Activated CD4-positive, alpha-beta T cell treated with anti-CD3 and anti-CD28 coated beads, Interleukin-2, amount 50 U/mL, for 1 hour (primary cell): ENCODE data around the gene PRKD2.
"Not testable (repeated sequence)": the region's sequence is repeated elsewhere in the genome, so short reads cannot be mapped to it uniquely, and the experiment has no call there.

ENCODE experiments used
- DNase-seq: peaks from one replicate; pipeline ENCODE4 v3.0.0-alpha.2; 2020

The PRKD2 gene

DNA sequence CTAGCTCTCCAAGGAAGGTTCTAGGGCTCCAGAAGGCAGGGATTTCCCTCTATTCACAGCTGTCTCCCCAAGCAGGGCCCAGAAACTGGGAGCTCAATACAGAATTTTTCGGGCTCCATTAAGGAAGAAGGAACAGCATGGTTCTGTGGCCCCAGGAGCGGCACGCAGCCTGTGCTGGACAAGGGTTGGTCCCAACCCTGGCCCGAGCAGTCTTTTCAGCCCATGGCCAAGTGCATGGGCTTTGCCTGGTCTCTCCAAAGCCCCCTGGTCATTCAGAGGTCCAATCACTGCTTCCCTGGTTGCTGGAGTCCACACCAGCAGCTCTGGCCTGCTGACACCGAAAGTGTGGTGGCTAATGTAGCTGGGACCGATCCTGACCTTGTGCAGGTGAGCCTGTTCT, 6.6 kb upstream of the PRKD2 start:
- DNase-seq = no peak

DNA sequence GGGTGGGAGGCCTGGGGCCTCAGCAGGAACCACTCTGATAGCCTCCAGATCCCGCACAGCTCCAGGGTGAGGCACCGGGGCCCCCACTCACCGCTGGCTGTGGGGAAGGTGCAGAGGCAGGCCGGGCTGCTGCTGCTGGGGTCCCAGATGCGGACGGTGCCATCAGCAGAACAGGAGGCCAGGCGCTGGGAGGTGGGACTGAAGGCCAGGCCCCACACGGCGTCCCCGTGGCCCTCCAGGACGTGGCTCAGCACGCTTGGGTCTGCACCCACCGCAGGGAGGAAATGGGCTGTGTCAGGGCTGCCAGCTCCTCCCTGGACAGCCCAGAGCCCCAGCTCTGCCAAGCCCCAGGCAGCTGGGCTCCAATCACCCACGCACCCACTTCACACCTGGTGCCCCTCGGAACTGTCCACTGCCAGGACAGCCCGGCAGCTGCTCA, 6.1 kb upstream of the PRKD2 start:
- no peak for DNase-seq

DNA sequence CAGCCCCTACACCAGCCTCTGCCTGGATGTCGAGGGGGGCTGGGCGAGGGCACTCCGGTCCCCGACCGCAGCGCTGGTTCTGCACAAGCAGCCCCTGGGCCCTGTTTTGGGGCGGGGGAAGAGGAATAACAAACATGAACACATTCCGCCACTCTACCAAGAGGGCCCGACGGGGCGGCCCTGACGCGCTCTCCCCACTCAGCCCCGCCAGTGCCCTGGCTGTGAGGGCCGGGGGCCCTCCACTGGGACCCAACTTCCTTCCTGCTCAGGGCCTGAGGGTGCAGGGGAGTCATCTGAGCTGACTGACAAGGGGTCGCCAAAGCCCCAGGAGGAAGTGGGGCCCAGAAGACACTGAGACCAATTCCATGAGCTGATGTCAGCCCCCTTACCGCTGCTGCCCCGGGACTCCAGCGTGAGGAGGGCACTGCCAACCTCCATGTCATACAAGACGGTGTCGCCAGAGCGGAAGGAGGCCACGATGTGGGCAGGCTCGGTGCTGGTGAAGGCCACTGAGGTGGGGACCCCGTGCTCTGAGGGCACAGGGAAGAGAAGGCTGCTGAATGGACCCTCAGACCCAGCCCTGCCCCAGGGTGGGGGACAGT, 5.6 kb upstream of the PRKD2 start:
- no peak for DNase-seq

DNA sequence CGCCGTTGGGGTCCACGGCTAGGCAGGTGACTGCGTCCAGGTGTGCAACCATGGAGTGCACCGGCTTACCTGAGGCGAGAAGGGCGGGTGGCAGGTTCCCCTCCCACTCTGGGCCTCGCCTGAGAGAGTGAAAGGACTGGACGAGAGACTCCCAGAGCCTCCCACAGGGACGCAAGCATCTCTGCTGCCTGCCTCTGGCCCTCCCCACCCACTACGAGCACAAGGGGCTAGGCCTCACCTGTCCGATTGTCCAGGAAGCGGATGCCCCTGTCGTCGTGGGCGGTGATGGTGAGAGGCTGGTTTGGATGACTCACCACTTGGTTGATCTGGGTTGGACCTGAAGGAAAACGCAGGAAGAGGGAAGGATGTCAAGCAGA, 5.1 kb upstream of the PRKD2 start:
- no peak for DNase-seq

DNA sequence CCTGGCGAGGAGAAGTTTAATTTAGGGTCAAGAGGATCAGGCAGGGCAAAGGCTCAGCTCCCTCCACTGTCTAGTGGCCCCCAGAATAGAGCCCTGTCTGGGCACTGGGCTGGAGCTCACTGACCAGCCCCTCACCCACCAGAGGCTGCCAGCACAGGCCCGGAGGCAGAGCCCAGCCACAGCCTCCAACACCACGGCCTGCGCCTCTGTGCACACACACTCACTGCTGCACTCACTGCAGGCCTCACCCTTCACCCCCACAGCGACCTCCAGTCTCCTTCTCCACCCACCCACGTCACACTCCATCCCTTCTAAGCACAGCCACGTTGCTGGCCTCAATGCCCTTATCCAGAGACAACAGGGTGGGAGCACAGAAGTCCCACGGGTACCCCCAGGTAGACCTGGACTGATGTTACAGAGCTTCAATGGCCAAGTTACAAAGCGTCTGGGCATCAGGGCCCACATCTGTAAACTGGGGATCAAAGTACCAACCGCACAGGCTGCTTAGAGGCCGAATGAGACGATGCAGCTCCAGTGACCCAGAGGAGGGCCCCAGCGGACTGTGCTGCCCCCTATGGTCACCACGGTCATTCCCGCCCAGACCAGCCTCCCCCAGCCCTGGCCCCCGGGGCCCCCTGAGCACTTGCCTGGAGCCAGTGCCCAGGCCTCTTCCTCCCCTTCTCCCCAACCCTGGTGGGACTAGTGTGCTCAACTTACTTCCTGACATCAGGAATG, 4.5 kb upstream of the PRKD2 start:
- DNase-seq = no peak

DNA sequence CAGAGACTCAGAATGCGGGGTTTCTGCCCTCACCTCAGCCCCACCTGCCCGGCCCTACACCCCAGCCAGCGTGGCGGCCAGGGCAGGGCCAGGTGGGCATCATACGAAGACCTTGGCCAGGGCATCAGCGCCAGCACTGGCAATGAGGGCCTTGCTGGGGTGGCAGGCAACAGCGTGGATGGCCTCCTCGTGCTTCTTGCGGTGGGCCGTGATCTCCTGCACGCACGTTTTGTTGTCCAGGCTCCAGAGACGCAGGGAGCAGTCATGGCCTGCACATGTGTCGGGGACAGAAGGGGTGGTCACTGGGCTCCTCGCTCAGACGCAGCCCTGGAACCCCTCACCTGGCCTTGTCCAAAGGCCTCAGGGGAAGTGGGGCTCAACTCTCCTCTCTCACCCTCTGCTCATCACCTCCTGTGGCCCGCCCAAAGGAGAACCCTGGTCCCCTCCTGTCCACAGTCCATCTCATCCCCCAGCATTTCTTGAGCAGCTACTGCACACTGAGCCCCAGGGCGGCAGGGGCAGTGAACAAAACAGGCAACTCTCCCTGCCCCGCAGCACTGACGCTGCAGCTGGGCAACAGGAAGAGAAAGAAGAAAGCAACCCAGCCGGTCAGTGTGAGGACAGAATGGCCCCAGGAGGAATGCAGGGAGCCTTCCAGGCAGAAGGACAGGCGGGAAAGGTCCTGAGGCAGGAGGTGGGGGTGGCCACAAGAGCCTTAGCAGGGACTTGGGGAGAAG, 3.8 kb upstream of the PRKD2 start:
- DNase-seq = no peak

DNA sequence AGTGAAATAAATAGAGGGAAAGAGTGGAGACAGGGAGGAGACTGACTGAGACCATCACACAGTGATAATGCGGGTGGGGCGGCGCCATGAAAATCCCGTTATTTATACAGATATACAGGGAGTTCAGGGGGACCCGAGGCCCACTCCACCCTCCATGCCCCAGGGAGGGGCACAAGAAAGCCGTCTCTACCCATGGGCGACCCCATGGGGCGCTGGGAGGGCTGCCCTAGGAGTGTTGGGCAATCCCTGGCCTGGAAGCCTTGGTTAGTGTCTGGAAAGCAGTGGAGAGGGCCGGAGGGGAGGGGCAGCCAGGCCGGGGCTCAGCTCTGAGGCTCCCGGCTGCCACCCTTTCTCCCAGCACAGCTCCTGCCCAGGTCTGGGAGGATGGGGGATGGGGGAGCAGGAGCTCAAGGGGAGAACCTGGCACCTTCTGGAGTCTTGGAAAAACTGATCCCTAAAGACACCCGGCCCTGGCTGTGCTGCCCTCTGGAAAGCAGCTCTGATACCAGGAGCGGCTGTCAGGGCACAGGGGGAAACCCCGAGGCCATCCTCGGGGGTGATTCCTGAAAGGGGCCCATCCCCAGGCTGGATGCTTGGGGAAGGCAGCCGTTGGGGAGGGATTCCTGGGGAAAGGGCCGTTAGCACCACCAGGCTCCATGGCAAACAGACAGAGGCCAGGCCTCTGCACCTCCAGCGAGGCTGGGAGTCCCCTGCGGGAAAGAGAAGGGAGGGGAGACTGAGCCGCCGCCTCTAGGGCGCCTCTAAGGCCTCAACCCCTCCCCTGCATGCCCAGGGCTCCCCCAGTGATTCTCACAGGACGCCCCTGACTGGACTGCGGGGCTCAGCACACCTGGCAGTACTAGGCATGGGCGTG, 3.0 kb upstream of the PRKD2 start:
- DNase-seq = no peak

DNA sequence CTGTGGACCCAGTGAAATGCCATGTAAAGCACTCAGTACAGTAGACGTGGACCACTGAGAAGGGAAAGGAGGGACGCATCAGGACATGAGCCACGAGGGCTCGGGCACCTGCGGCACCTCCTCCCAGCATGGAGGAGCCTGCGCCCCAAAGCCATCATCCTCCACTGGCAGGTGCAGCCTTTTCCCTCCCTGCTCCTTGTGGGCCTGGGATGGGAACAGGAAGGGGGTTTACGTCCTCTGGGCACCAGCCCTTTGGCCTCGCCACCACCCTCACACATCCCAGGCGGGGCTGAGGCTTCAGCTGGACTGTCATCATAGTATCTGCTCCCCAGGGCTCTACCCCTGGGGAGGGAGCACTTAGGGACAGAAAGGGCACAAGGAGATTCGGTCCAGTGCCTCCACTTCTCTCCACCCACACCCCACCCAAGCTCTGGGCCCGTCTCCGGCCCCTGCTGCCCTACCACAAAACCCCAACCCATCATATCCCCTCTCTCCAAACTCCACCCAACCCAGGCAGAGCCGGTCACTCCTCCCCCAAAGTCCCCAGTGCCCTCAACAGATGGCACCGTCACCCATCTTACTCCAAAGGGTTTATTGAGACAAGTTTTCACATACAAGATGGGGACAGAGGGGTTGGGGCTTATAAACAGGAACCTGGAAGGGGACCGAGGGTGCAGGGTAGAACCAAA, 2.2 kb upstream of the PRKD2 start:
- no peak for DNase-seq

DNA sequence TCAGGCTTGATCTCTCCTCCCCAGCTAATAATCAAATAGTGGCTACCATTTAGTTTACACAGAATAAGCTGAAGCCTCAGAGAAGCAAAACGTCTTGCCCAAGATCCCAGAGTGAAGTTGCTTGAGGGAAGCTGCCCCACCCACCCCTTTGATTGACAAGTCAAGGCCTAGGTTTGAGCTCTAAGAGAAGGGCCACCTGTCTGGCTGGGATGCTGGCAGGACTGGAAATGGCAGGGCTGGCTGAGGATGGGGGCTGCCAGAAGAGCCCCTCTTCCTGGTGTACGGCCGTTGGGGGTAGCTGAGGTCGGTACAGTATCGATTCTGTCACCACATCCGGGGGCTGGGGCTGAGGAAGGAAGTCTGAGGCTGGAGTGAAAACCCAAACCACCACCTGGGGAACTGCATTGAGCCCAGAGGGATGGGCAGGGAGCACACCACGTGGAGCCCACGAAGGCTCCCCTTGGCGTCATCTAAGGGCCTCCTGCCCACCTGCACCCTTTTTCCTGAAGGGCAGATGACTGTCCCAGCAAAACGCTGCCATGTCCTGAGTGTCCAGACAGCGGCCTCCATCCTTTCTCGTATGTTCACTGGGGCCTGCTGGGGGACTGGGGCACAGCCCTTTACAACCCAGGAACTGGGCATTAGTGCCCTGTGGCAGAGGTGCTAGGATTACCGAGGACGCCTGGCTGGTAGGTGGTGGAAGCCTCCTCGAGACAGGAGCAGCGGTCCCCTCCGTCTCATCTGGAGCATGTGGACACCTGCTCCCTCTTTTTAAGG, 1.4 kb upstream of the PRKD2 start:
- DNase-seq = peak; percentile 48

DNA sequence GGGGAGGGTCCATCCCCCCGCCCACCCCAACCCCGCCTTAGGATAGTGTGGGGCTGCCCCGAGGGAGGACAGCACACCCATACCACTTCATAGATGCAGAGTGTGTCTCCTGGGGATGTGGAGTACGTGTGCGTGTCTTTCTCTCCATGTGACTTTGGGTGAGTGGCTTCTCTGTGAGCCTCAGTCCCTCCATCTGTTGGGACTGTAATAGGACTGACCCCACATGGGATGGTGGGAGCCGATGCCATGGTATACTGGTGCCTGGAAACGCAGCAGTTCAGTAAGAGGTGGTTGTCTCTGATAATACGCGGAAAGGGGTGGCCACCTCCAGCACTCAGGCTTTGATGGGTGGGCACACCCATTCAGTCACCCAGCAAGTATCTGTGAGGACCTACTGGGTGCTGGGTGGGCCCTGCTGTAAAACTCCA, 816 bp upstream of the PRKD2 start:
- no peak for DNase-seq

DNA sequence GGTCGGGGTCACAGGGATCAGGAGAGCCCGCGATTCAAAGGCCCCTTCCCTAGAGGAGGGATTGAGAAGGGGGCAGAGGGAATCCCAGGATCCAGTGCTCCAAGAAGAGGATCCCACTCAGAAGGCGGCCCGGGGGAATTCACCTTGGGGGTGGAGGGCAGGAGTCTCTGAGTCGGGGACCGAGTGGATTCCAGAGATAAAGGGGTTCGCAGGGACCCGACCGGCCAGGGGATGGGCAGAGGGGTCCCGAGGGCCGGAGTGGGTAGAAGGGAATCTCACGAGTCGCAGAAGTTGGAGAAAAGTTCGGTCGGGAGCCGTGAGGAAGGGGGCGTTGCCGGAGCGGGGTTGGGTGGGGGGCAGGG, 261 bp downstream of the PRKD2 start:
- DNase-seq = no peak

DNA sequence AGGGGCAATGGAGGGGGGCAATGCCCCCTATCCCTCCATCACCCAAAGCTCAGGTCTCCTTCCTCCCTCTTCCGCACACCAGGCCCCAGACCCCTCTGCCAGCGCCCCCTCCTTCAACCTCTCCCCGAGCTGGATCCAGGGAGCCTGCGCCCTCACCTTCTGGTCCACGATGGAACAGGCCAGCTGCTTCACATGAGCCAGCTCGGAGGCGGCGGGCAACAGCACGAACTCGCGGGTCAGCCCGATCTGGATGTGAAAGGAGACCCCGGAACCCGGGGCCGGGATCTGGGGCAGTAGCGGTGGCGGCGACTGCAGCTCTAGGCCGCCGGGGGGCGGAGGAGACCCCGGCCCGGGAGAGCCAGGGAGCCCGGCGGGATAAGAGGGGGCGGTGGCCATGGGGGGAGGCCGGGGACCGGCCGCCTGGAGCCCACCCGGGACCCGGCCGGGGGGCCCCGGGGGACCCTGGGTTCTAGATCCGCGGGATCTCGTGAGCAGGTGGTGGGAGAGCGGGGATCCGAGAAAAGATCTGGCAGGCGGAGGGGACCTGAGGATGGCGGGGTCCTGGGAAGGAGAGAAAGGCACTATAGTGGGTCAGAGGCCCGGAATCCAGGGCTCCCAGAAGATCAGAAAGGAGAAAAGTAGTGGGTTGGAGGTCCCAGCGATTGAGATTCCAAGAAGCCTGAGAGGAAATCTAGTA, 791 bp downstream of the PRKD2 start:
- DNase-seq = no peak

DNA sequence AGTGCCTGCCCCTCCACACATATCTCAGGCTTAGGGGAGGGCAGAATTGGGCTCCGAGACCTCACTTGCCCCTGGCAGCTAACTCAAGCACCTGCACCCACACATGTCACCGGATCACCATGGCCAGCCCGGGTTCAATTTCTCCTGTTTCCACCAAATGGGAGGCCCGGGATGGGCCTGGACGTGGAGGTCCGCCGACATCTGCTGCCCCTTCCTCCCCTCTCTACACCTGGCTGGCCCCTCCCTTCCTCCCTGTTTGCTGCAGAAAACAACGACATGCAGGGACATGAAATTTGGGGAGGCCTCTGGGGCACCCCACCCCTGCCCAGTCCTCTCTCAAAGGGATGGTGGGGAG, 1.3 kb downstream of the PRKD2 start:
- no peak for DNase-seq

DNA sequence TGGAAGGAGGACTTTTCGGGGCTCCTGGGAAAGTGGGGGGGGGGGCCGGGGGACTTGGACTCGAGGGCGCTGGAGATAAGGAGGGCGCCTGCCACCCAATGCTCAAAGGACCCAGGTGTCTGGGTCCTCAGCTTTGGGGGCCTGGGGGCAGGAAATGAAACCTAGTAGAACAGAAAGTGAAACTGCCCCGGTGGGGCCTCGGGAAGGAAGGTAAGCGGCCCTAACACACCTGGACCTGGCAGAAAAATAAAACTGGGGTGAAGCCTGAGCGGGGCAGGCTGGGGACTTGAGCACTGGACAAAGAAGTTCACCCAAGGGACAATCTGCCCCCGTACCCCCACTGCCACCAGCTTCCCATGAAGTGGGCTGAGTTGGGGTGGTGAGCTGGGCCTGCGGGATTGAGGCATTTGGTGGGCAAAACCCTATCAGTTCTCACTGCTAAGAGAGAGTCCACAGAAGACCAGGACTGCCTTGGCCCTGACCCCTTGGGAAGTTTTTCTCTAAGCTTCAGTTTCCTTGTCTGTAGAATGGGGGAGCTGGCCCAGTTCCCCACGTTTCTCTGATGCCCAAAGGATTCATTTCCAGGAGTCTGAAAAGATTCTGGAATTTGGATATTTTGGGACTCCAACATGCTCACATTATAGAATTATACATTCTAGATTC, 2.3 kb downstream of the PRKD2 start:
- DNase-seq = peak; percentile 56

DNA sequence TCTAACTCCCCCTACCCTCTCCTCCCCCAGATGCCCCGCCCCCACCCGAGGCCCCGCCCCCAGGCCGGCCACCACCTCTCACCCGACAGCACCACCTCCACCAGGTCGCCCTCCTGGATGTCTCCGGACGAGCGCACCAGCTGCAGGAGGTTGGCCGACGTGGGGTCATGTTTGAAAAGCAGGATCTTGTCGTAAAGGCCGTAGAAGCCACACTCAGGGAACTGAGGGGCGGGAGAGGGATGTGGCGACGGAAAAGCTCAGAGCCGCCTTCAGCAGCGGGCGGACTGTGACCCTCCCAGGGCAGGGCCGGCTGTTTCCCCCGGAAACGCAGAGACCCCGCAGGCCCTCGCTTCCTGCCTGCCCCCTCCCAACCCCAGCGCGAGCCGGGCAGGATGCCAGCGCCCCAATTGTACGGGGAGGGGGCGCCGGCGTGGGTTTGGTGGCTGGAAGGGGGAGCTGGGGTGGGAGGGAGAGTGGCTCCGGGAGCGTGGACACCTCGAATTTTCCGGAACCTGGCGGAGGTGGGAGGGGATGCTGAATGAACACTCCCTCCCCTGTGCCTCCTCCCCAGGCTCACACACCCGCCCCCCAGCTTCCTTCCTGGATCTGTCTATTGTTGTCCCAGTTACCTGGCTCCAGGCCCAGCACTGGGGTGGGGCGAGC, 3.0 kb downstream of the PRKD2 start:
- DNase-seq = peak; percentile 67

DNA sequence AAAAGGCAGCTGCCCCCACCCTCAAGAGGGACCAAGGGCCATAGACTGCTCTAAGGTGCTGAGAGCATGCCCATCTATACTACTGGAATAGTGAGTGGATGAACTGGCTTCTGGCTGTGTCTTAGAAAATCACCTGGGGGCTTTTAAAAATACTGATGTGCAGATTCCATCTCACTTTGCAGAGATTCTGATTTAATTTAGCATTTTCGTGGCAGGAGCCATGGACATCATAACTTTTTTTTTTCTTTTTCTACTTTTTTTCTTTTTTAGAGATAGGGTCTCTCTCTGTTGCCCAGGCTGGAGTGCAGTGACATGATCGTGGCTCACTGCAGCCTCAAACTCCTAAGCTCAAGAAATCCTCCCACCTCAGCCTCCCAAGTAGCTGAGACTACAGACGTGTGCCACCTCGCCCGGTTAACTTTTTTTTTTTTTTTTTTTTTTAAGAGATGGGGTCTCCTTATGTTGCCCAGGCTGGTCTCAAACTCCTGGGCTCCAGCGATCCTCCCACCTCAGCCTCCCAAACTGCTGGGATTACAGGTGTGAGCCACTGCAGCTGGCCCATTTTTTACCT, 4.1 kb downstream of the PRKD2 start:
- DNase-seq = not testable (repeated sequence)

DNA sequence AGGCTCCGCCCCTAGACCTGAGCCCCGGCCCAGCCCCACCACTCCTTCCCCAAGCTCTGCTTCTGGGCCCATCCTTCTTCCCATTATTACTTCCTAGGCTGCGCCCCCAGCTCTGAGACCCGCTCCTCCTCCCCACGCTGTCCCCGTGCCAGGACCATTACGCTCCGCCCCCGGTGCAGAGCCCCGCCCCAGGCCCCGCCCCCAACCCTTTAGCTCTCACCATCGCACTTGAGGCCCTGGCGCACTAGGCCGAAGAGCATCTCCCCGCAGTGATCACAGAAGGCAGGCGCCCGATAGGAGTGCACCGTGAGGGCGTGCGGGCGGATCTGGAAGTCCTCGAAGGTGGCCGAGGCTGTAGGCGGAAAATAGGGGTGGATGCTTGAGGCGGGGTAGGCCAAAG, 6.2 kb downstream of the PRKD2 start:
- DNase-seq = no peak

DNA sequence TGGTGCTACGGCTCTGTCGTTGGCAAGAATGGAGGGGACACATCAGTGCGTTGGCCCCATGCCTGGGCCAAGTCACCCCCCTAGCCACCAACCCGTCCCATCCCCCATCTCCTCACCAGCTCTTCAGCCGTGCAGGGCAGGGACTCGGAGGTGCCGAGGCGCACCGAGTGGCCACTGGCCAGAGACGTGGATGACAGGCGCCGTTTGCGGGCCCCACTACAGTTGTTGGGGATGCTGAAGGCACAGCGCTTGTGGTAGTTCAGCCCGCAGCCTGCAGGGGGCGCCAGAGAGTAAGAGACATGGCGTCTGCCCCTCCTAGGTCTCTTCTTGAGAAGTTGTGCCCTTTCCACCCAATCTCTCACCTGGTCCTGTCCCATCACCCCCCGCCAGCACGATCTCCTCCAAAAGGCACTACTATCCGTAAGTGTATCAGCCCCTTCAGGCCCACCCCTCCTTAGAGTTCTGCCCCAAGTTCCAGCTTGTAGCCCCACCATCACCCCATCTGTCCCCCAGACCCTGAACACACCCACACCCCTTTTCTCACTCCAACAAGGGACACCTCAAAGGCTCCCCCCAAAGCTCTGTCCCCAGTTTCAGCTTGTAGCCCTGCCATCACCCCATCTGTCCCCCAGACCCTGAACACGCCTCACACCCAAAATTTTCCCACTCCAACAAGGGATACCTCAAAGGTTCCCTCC, 12.4 kb downstream of the PRKD2 start:
- DNase-seq = peak; percentile 93

DNA sequence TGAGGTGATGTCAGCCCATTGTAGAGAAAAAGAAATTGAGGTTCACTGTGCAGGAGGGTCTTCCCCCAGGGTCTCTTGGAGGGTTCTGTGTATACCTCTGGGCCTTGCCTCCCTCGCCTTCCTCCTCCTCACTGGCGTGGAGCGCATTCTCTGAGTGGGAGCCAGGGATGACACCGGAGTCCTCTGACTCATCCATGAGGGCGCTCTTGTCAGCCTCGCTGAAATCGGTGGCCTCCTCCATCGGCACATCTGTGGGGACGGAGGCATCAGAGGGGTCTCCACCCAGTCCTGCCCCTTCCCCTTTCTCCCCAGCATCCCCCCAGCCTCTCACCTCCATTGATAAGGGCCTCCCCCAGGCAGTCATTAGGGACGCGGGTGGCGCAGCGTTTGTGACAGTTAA, 16.2 kb downstream of the PRKD2 start:
- DNase-seq = no peak
